GM19043 (cell line): Measurements from ENCODE around the gene ENKUR.

ENCODE experiments used
- ATAC-seq: cut with Tn5 transposase; IDR thresholded peaks from one replicate; pipeline ENCODE4 v1.9.1; 2021; ENCODE audit warnings: low read depth; ENCODE audit not compliant: unreplicated experiment

The ENKUR gene

GRCh38 chr10:25015828-25016375, at the start of gene ENKUR:
Gene ENKUR, minus strand, starts transcription at chr10:25016158. Its CDS starts 222 bp downstream, at chr10:25015936.
- peak; percentile 58 for ATAC-seq

- ATAC-seq = no peak
Observed at GRCh38 chr10:25064401-25064800, 48.4 kb upstream of the ENKUR start.

GRCh38 chr10:25063644-25064043, 47.7 kb upstream of the ENKUR start:
- ATAC-seq = no peak

- ATAC-seq = no peak
Observed at GRCh38 chr10:25063157-25063556, 47.2 kb upstream of the ENKUR start.

- ATAC-seq = no peak
Observed at GRCh38 chr10:25061711-25062449, 45.9 kb upstream of the ENKUR start.

GRCh38 chr10:25061125-25061524, 45.2 kb upstream of the ENKUR start:
- ATAC-seq = no peak

- no peak for ATAC-seq
Observed at GRCh38 chr10:25059990-25060389, 44.0 kb upstream of the ENKUR start.

- ATAC-seq = no peak
Observed at GRCh38 chr10:25057886-25058285, 41.9 kb upstream of the ENKUR start.

GRCh38 chr10:25056726-25057125, 40.8 kb upstream of the ENKUR start:
- no peak for ATAC-seq

GRCh38 chr10:25052012-25052411, 36.1 kb upstream of the ENKUR start:
- ATAC-seq = no peak

GRCh38 chr10:25050402-25050801, 34.4 kb upstream of the ENKUR start:
- ATAC-seq = no peak

GRCh38 chr10:25049966-25050365, 34.0 kb upstream of the ENKUR start:
- ATAC-seq = no peak

GRCh38 chr10:25048450-25048849, 32.5 kb upstream of the ENKUR start:
- ATAC-seq = no peak

GRCh38 chr10:25047591-25048301, 31.8 kb upstream of the ENKUR start:
- ATAC-seq = no peak

- ATAC-seq = no peak
Observed at GRCh38 chr10:25047088-25047487, 31.1 kb upstream of the ENKUR start.

- ATAC-seq = no peak
Observed at GRCh38 chr10:25046641-25047040, 30.7 kb upstream of the ENKUR start.

GRCh38 chr10:25039531-25039930, 23.6 kb upstream of the ENKUR start:
- no peak for ATAC-seq

- ATAC-seq = no peak
Observed at GRCh38 chr10:25038325-25038724, 22.4 kb upstream of the ENKUR start.

- peak; percentile 81 for ATAC-seq
Observed at GRCh38 chr10:25036381-25036780, 20.4 kb upstream of the ENKUR start.

- ATAC-seq = no peak
Observed at GRCh38 chr10:25029519-25029918, 13.6 kb upstream of the ENKUR start.

- no peak for ATAC-seq
Observed at GRCh38 chr10:25028711-25029110, 12.8 kb upstream of the ENKUR start.

GRCh38 chr10:25026463-25026862, 10.5 kb upstream of the ENKUR start:
- ATAC-seq = no peak
